ENCODE results near the gene SLC12A8. TPM values are rescaled to one million over a fixed set of nuclear protein-coding genes. Genes with fewer than 3 reads are reported as not detected.

SLC12A8 gene
- total RNA-seq, 1 donor from 2014 or later: 0.58 TPM

DNA sequence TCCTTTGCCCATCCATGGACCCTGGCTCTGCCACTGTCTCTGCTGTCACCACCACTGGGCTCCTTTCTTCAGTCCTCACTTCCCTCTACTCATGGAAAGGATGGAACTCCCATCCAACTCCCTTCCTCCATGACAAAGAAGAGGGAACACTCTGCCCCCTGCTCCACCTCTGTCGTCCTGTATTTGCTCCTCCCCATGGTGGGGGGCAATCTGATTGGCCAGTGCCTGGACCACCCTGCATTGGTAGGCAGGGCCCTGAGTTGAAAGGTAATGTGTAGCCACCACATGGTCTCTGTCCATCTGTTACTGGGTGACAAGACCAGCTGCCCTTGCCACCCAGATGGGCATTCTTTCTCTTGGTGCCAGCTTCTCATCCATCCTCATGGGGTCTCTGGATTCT, 136.1 kb downstream of the SLC12A8 start:
- Mint-ChIP-seq H3K4me1 (peaks cover 9% of the 10 kb centered on the region), H3K9me3 (no peaks in the 10 kb centered on the region), H3K27ac (no peak overlapping the region), H3K27me3 (no peaks in the 10 kb centered on the region), H3K4me3 (no peak overlapping the region), H3K36me3 (ENCODE audit: low read depth) (no peaks in the 10 kb centered on the region)
- DNase-seq (no peak), ATAC-seq (ENCODE audit: low read depth) (no peak)
- TF ChIP-seq, protein P1, sequence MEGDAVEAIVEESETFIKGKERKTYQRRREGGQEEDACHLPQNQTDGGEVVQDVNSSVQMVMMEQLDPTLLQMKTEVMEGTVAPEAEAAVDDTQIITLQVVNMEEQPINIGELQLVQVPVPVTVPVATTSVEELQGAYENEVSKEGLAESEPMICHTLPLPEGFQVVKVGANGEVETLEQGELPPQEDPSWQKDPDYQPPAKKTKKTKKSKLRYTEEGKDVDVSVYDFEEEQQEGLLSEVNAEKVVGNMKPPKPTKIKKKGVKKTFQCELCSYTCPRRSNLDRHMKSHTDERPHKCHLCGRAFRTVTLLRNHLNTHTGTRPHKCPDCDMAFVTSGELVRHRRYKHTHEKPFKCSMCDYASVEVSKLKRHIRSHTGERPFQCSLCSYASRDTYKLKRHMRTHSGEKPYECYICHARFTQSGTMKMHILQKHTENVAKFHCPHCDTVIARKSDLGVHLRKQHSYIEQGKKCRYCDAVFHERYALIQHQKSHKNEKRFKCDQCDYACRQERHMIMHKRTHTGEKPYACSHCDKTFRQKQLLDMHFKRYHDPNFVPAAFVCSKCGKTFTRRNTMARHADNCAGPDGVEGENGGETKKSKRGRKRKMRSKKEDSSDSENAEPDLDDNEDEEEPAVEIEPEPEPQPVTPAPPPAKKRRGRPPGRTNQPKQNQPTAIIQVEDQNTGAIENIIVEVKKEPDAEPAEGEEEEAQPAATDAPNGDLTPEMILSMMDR (IDR thresholded peaks at IDR 0.05): no peak
- intact Hi-C loops (cut with micrococcal nuclease): loop anchor here (10.0 kb wide), 1 partner anchor 1838 kb away; no protein-coding TSS in a partner anchor
- ChIA-PET CTCF (no interaction called here), POLR2A (no interaction called here)

DNA sequence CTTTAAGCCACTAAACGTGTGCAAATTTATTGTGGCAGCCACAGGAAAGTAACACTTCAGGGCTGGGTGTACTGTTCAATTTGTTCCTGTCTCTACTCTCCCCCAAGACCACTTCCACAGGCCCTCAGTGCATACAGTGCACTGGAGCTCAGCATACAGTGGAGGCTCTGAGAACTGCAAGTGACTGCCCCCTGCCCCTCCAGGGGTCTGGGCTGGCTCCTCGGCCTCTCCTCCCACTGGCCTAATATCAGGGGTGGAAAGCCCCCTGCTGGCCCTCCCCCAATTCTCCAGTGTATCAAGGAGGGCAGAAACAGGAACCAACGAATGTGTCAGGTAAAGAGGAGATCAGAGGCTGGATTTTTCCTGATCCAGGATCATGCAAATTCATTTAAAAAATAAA, 136.8 kb downstream of the SLC12A8 start:
- Mint-ChIP-seq H3K4me1 (peaks cover 9% of the 10 kb centered on the region), H3K4me3 (no peak overlapping the region), H3K27ac (no peak overlapping the region), H3K9me3 (no peaks in the 10 kb centered on the region), H3K36me3 (ENCODE audit: low read depth) (no peaks in the 10 kb centered on the region), H3K27me3 (no peaks in the 10 kb centered on the region)
- CTCF ChIA-PET: no interaction called here
- no peak for DNase-seq
- TF ChIP-seq, protein P1 (IDR thresholded peaks at IDR 0.05): no peak
- intact Hi-C loops (cut with micrococcal nuclease): loop anchor here (10.0 kb wide), 1 partner anchor 1839 kb away; no protein-coding TSS in a partner anchor
- ATAC-seq (ENCODE audit: low read depth): no peak
- POLR2A ChIA-PET: no interaction called here

DNA sequence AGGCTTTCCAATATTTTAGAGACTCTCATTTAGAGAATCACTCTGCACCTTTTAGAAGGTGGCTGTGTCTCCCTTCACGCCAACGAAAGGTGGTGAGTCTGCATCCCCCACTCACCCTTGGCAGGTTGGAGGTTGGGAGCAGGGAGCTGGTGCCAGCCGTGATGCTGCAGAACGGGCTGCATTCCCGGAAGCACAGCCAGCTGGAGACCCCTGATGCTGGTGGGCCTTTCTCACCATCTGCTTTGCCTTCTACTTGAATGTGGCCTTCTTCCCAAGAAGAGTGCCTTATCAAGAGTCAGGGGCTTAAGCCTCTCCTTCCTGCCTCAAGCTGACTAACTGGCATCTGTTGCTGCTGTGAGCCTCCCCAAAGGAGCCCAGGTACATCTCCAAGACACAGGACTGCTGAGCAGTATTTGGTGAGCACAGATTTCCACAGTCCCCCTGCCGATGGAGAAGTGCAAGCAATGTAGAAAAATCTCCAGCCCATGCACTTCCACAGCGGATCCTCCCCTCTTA, 139.1 kb downstream of the SLC12A8 start:
- Mint-ChIP-seq H3K27ac (no peak overlapping the region), H3K36me3 (ENCODE audit: low read depth) (no peaks in the 10 kb centered on the region), H3K9me3 (no peaks in the 10 kb centered on the region), H3K4me1 (peaks cover 24% of the 10 kb centered on the region), H3K4me3 (no peak overlapping the region), H3K27me3 (no peaks in the 10 kb centered on the region)
- DNase-seq (no peak), ATAC-seq (ENCODE audit: low read depth) (no peak)
- ChIA-PET POLR2A (no interaction called here), CTCF (no interaction called here)
- TF ChIP-seq, protein P1 (IDR thresholded peaks at IDR 0.05): no peak
- intact Hi-C loops (cut with micrococcal nuclease): loop anchor here (10.0 kb wide), 1 partner anchor 1841 kb away; no protein-coding TSS in a partner anchor

DNA sequence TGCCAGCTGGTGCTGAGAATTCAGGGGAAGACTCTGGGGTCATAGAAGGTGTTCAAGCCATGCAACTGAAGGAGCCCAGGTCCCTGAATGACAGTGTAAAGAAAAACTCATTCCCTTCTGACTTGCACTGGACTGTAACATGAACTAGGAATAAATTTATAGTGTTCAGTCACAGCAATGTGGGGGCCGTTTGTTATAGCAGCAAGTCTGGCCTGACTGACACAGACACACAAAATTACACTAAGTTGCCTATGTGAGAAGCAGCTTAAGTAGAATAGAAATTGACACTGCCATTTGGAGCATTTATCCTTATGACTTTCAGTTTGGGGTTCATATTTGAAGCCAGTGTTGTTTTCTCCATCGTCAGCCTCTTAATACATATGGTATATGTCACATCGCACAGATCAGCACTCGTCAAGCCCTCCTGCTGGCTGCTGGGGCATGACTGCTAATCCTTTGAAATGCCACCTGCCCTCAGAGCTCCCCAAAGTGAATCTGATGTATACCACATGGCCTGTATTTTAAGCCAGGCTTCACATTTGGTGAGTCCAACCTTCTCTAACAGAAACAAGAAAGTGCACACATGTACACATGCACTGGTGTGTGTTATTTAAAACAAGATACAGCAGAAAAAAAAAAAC, 139.7 kb downstream of the SLC12A8 start:
- no peaks in the 10 kb centered on the region for H3K36me3 Mint-ChIP-seq (ENCODE audit: low read depth)
- DNase-seq: no peak
- POLR2A ChIA-PET: no interaction called here
- TF ChIP-seq, protein P1 (IDR thresholded peaks at IDR 0.05): no peak
- no peak overlapping the region for H3K4me3 Mint-ChIP-seq
- CTCF ChIA-PET: no interaction called here
- H3K4me1 Mint-ChIP-seq: peaks cover 23% of the 10 kb centered on the region
- no peak overlapping the region for H3K27ac Mint-ChIP-seq
- intact Hi-C loops (cut with micrococcal nuclease): loop anchor here (10.0 kb wide), 1 partner anchor 1842 kb away; no protein-coding TSS in a partner anchor
- no peaks in the 10 kb centered on the region for H3K9me3 Mint-ChIP-seq
- H3K27me3 Mint-ChIP-seq: no peaks in the 10 kb centered on the region
- ATAC-seq (ENCODE audit: low read depth): no peak

DNA sequence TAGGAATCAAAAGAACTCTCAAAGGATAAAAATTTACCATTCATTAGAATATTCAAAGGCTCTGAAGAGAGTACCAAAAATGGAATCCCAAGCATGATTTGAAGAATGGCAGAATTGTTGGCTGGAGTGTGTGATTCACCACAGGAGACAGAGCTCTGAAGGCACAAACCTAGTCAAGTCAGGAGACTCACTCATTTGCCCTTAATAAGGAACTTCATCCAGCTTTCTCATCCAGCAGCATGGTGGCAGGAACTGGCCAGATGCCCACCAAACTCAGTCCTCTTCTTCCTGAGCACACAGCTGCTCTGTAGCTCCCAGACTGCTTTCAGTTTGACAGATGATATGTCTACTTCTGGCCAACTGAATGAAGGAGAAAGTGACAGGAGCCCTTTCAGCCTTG, 140.2 kb downstream of the SLC12A8 start:
- Mint-ChIP-seq H3K9me3 (no peaks in the 10 kb centered on the region), H3K36me3 (ENCODE audit: low read depth) (no peaks in the 10 kb centered on the region), H3K4me1 (peaks cover 21% of the 10 kb centered on the region), H3K4me3 (no peak overlapping the region), H3K27me3 (no peaks in the 10 kb centered on the region), H3K27ac (no peak overlapping the region)
- intact Hi-C loops (cut with micrococcal nuclease): loop anchor here (10.0 kb wide), 1 partner anchor 1842 kb away; no protein-coding TSS in a partner anchor
- TF ChIP-seq, protein P1 (IDR thresholded peaks at IDR 0.05): no peak
- DNase-seq: no peak
- CTCF ChIA-PET: no interaction called here
- ATAC-seq (ENCODE audit: low read depth): no peak
- POLR2A ChIA-PET: no interaction called here
